GM19468 (cell line): ENCODE results near the gene SGMS1.
"Not testable (repeated sequence)": the region's sequence is repeated elsewhere in the genome, so short reads cannot be mapped to it uniquely, and the experiment has no call there.

Experiments used
- ATAC-seq: cut with Tn5 transposase; IDR thresholded peaks from one replicate; pipeline ENCODE4 v1.9.1; 2021; ENCODE audit warnings: mild to moderate bottlenecking, moderate library complexity, moderate number of reproducible peaks; ENCODE audit not compliant: unreplicated experiment; ENCODE audit errors: extremely low read depth

The SGMS1 gene

GRCh38 chr10:50358925-50359687 is 264.6 kb downstream of the SGMS1 start:
- no peak for ATAC-seq

GRCh38 chr10:50358411-50358810 is 265.3 kb downstream of the SGMS1 start:
- no peak for ATAC-seq

- not testable (repeated sequence) for ATAC-seq
Measured at GRCh38 chr10:50356481-50356832, 267.3 kb downstream of the SGMS1 start.

DNA sequence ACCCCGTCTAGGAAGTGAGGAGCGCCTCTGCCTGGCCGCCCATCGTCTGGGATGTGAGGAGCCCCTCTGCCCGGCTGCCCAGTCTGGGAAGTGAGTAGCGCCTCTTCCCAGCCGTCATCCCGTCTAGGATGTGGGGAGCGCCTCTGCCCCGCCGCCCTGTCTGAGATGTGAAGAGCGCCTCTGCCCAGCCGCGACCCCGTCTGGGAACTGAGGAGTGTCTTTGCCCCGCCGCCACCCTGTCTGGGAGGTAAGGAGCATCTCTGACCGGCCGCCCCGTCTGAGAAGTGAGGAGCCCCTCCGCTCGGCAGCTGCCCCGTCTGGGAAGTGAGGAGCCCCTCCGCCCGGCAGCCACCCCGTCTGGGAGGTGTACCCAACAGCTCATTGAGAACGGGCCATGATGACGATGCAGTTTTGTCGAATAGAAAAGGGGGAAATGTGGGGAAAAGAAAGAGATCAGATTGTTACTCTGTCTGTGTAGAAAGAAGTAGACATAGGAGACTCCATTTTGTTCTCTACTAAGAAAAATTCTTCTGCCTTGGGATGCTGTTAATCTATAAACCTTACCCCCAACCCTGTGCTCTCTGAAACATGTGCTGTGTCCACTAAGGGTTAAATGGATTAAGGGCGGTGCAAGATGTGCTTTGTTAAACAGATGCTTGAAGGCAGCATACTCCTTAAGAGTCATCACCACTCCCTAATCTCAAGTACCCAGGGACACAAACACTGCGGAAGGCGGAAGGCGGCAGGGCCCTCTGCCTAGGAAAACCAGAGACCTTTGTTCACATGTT is 267.9 kb downstream of the SGMS1 start:
- not testable (repeated sequence) for ATAC-seq

- ATAC-seq, result no peak
Measured at GRCh38 chr10:50351483-50352146, 272.1 kb downstream of the SGMS1 start.

DNA sequence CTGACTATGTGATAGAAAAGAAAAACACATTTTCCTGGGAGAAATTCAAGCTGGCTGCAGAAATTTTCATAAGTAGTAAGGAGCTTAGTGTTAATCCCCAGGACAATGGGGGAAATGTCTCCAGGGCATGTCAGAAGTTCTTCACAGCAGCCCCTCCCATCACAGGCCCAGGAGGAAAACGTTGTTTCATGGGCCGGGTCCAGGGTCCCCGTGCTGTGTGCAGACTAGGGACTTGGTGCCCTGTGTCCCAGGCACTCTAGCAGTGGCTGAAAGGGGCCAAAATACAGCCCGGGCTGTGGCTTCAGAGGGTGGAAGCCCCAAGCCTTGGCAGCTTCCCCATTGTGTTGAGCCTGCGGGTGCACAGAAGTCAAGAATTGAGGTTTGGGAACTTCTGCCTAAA is 273.4 kb downstream of the SGMS1 start:
- no peak for ATAC-seq

DNA sequence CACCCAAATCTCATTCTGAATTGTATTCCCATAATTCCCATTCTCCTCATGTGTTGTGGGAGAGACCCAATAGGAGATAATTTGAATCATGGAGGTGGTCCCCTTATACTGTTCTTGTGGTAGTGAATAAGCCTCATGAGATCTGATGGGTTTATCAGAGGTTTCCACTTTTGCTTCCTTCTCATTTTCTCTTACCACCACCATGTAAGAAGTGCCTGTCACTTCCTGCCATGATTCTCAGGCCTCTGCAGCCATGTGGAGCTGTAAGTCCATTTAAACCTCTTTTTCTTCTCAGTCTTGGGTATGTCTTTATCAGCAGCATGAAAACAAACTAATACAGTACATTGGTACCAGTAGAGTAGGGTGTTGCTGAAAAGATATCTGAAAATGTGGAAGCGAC is 274.2 kb downstream of the SGMS1 start:
- ATAC-seq, result no peak

GRCh38 chr10:50347394-50347802 is 276.4 kb downstream of the SGMS1 start:
- ATAC-seq, result peak; percentile 46

- no peak for ATAC-seq
Measured at GRCh38 chr10:50346942-50347341, 276.8 kb downstream of the SGMS1 start.

GRCh38 chr10:50345545-50345944 is 278.2 kb downstream of the SGMS1 start:
- no peak for ATAC-seq

DNA sequence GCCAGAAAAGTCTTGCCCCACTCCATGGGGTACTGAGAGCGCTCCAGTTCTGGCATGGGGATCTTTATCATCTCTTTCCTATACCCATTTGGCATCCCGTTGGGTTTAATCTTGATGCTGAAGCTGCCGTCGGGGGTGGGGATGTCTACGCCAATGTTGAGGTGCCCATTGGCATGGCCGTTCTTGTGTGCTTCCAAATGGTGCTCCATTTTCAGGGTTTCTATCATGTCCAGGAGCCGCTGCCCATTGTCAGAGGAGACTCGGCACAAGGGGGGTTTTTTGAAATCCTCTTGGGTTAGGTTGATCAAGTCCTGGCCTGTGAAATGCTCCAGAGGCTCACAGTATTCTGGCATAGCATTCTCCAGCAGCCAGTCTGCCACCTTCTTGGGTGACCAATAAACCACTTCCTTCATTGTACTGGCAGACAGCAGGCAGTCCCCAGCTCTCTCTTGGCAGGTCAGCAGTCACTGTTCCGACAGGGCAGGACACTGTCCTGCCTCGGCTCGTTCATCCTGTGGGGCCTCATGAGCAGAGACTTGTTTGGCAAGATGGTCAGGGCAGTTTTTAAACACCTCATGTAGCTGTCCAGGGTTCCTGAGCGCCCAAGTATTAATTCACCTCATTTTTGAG is 279.9 kb downstream of the SGMS1 start:
- no peak for ATAC-seq

- no peak for ATAC-seq
Measured at GRCh38 chr10:50341987-50342386, 281.8 kb downstream of the SGMS1 start.

GRCh38 chr10:50336140-50336539 is 287.6 kb downstream of the SGMS1 start:
- ATAC-seq, result no peak

DNA sequence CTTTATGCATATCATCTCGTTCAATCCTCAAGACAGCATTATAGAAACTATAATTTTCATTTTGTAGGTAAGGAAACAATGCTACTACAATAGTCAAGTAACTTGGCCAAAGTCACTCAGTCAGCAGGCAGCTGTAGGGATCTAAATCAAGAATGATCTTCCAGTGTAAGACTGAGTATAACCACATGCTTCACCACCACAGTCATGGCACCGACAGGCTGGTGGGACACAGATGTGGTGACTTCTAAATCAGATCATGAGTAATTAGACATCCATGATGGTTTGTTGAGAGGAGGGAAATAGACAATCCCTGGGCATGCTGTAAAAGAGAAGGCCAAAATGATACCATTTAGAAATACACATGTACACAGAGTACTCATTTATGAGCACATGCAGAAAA is 288.4 kb downstream of the SGMS1 start:
- no peak for ATAC-seq

GRCh38 chr10:50334273-50334672 is 289.5 kb downstream of the SGMS1 start:
- ATAC-seq, result no peak

DNA sequence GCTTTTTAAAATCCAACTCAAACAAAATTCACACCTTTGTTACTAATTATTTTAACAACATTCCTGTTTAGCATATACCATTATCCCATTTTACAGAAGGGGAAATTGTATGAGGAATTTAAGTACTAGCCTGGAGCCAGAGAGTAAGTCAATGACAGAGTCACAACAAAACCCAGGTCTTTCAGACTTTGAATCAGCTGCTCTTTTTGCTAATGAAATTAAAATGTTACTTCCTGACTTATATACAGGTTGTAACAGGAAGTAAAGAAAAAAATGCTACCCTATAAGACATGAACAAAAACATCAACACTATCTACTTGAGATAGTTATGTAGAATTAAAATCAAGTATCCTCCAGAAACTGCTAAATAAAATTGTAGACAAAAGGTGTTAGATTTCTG is 289.9 kb downstream of the SGMS1 start:
- ATAC-seq, result no peak

DNA sequence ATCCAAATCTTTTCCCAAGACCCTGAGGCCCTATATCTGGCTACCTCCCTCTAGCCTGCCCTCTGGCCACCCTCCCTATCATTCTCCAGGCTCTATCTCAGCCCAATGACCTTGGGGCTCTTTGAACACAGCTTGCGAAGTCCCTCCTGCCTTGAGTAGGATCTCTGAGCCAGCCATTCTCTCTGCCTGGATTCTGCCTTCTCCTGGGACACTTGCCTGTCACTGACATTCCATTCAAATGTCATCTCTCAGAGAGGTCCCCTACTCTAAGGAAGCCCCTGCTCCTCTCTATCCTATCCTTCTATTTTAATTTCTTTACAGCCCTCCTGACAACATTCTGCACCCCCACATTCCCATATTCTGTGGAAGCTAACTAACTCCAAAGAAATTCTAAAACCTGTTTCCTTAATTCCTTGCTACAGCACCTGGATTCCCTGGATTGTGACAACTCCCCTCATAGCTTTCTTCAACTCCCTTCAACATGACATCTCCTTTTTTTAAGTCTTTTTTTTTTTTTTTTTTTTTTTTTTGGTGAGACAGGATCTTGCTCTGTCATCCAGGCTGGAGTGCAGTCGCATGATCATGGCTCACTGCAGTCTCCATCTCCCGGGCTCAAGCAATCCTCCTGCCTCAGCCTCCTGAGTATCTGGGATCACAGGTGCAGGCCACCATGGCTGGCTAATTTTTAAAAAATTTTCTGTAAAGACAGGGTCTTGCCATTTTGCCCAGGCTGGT is 291.5 kb downstream of the SGMS1 start:
- no peak for ATAC-seq

DNA sequence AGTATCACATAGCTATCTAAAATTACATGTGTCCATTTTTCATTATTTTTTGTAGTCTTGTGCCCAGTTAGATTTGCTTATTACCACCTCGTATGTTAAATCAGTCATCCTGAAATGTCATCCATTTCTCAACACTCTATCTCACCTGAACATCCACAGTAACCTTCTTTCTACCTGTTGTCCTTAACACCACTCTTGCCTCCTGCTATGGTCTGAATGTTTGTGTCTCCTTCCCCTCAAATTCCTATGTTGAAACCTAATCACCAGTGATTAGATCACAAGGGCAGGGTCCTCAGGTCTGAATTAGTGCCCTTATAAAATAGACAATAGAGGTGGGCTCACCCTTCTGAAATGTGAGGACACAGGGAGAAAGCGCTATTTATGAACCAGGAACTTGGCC is 292.3 kb downstream of the SGMS1 start:
- no peak for ATAC-seq

GRCh38 chr10:50326757-50327701 is 296.7 kb downstream of the SGMS1 start:
- ATAC-seq, result no peak
